Activated CD4-positive, alpha-beta T cell treated with anti-CD3 and anti-CD28 coated beads for 48 hours (primary cell): Measurements from ENCODE around the gene RCAN2.

Experiments used
- DNase-seq: peaks from one replicate; pipeline ENCODE4 v3.0.0-alpha.2; 2020

Gene RCAN2

GRCh38 chr6:46491628-46492547, 639 bp upstream of the RCAN2 start:
- DNase-seq: no peak

GRCh38 chr6:46490425-46491200, 636 bp downstream of the RCAN2 start:
- DNase-seq: no peak

GRCh38 chr6:46486181-46486580, 5.1 kb downstream of the RCAN2 start:
- no peak for DNase-seq

GRCh38 chr6:46484081-46484820, 7.0 kb downstream of the RCAN2 start:
- no peak for DNase-seq

- DNase-seq: no peak
These were observed 14.9 kb downstream of the RCAN2 start for GRCh38 chr6:46476301-46476700.

- no peak for DNase-seq
These were observed 17.4 kb downstream of the RCAN2 start for GRCh38 chr6:46473881-46474280.

GRCh38 chr6:46472243-46472642, 19.0 kb downstream of the RCAN2 start:
- no peak for DNase-seq

GRCh38 chr6:46469021-46469420, 22.2 kb downstream of the RCAN2 start:
- DNase-seq: no peak

GRCh38 chr6:46468403-46469010, 22.7 kb downstream of the RCAN2 start:
- DNase-seq: no peak

GRCh38 chr6:46466570-46466969, 24.7 kb downstream of the RCAN2 start:
- no peak for DNase-seq

- DNase-seq: no peak
These were observed 25.7 kb downstream of the RCAN2 start for GRCh38 chr6:46465294-46466165.

GRCh38 chr6:46456297-46456696, 35.0 kb downstream of the RCAN2 start:
- no peak for DNase-seq

GRCh38 chr6:46454691-46455090, 36.6 kb downstream of the RCAN2 start:
- DNase-seq: no peak

- no peak for DNase-seq
These were observed 37.4 kb downstream of the RCAN2 start for GRCh38 chr6:46453741-46454316.

- no peak for DNase-seq
These were observed 38.0 kb downstream of the RCAN2 start for GRCh38 chr6:46453216-46453615.

GRCh38 chr6:46452312-46452917, 38.8 kb downstream of the RCAN2 start:
- no peak for DNase-seq

GRCh38 chr6:46451343-46451742, 39.9 kb downstream of the RCAN2 start:
- DNase-seq: no peak

GRCh38 chr6:46444772-46445454, 46.3 kb downstream of the RCAN2 start:
- no peak for DNase-seq

- no peak for DNase-seq
These were observed 47.6 kb downstream of the RCAN2 start for GRCh38 chr6:46443623-46444022.

- no peak for DNase-seq
These were observed 50.6 kb downstream of the RCAN2 start for GRCh38 chr6:46440641-46441040.
